Measurements from ENCODE around the gene NCAM2.

Gene NCAM2

DNA sequence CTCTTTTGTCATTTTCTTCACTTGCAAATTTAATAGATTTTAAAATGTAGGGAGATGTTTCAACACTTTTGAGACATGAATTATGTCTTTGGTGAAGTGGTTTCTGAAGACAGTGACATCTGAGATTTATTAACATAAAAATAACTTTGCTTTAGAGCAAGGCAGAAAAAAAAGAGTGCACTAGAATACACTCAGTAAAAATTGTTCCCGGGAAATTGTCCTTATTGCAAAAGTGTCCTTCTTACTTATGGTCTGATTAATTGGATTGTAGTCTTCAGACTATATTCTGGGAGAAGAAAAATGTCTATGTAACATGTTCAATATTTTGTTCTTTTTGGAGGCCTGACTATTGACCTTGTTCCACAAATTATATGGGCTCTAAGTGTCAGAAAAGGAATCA is 468.5 kb downstream of the NCAM2 start:
- no peak for DNase-seq

DNA sequence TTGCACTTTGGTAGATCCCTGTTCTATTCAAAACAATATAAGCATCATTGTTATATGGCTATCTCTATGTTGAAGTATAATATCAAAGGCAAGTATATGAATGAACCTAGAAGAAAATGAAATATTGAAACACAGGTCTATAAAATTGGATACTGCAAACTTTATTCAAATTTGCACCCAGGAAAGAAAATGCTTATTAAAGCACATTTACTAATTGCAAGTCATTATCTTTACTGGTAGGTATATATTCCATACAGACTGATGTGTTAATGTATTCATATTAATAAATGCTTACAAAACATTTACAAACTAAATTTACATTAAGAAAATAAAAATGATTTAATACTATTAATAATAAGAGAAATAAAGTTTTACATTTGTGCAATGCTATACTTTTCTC is 469.8 kb downstream of the NCAM2 start:
- no peak for DNase-seq

DNA sequence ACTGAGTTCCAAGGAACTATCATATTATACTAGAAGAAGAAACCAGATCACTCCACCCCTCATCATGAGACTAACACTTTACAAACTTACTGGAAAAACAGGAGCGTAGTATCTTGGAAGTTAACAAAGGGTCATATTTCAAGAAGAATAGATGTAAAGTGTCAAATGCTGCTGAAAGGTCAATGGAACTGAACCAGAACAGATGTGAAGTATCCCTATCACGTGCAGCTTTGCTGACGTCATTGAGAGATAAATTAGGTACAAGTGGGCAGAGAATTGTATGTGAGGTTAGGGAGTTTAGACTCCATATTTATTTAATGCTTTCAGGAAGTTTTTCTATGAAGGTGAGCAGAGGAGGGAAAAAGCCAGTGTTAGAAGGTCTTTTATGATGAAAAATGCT is 483.0 kb downstream of the NCAM2 start:
- DNase-seq = no peak

DNA sequence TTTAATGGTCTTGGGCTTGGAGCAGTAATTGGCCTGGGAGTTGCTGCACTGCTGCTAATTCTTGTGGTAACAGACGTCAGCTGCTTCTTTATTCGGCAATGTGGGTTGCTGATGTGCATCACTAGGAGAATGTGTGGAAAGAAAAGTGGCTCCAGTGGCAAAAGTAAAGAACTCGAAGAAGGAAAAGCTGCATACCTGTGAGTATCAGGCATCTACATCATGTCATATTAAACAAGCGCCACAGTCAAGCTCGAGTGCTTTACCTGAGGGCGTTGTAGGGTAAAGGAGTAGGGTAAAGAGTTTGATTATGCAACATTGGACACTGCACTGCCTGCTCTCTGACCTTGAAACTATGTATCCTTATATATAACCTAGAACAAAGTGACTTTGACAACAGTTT is 510.6 kb downstream of the NCAM2 start:
- no peak for DNase-seq

DNA sequence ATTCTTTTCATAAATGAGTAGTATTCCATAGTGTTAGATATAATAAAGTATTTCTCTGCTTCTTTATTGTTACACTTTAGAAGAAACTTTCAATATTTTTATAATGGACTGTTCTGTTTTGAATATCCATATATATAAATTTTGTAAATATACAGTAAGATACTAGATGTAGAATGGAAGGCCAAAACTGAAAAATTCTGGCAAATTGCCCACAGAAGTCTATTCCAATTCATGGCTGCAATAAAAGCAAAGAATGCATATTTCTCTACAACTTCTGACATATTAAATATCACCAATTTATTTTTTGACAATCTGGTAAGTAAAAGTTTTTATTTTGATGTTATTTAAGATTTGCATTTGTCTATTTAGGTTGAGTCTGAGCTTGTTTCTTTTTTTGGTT is 532.5 kb downstream of the NCAM2 start:
- no peak for DNase-seq

DNA sequence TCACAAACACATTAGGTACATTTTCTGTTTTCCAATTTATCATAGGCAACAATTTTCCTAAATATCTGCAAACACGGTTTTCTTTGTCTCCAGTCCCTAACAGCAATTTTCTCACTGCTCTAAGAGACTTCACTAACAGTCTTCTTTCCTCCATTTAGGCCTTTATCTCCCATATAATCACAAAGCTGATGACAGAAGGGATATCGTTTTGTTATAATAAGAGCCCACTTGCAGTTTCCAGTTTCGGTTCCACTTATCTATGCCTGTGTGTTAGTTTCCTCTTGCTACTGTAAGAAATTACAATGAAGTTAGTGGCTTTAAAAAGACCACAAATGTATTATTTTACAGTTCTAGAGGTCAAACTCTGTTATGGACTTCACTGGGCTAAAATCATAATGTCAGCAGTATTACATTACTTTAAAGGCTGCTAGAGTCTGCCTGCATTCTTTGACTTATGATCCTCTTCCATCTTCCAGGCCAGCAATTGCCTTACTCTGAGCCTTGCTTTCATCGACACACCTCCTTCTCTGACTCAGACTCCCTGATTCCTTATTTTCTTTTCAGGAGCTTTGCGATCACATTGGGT is 549.3 kb downstream of the NCAM2 start:
- no peak for DNase-seq

DNA sequence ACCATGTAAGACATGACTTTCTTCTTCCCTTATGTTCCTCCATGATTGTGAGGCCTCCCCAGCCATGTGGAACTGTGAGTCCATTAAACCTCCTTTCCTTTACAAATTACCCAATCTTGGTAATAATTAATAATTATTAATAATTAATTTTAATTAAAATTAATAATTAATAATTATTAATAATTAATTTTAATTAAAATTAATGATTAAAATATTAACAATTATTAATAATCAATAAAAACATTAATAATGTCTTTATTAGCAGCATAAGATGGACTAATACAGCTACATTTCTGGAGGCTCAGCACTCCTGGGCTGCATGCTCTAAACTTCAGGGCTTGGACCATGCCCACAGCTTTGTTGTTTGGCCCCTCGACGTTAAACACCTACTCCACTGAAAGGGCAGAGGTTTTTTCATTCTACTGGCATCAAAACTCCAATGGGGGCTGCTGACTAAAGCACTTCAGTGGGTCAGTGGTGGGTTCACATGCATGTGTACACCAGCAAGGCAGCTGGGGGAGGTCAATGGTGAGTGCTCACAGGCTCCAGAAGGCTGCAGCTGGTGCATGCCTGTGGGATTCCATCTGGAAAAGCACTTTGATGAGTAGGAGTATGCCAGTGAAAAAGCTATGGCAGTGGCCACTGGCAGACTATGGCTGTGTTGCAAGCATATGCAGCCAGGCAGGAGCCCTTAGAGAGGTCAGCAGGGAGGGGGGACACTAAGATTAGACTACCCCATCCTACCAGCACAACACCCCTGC is 561.3 kb downstream of the NCAM2 start:
- no peak for DNase-seq

Measured in activated CD4-positive, alpha-beta T cell treated with anti-CD3 and anti-CD28 coated beads for 4 hours (primary cell).